ENCODE results near the gene KCNAB1. TPM values are rescaled to one million over a fixed set of nuclear protein-coding genes. Genes with fewer than 3 reads are reported as not detected.

The KCNAB1 gene
- total RNA-seq, 2 donors from 2014 or later: 0.49 to 0.81 TPM

DNA sequence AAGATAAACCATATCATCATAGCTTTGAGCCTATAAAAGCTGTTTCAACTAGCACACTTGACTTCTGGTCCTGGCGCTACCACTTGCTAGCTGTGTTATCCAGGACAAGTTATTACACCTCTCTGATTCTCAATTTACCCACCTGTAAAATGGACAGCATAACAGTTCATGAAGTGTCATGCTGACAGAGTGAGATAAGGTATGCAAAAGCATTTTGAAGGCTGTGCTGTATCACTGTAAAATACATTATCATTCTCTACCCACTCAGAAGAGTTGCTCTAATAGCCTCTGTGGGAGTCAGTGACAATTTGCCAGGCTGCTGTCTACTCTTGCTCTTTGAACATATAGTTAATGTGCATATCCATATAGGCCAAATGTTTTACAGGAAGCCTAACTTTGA is 341.5 kb downstream of the KCNAB1 start:
- no peak for DNase-seq
- no peaks in the 10 kb centered on the region for H3K27me3 ChIP-seq (ENCODE audit: control insufficient read depth, insufficient read depth, low read length, poor library complexity, severe bottlenecking)
- no peaks in the 10 kb centered on the region for H3K36me3 ChIP-seq (ENCODE audit: control insufficient read depth, insufficient read depth, low read length)
- no peak overlapping the region for H3K9ac ChIP-seq (ENCODE audit: extremely low read depth, low read length, poor library complexity, severe bottlenecking)
- no peak overlapping the region for H3K27ac ChIP-seq (ENCODE audit: low read depth, low read length)
- no peak overlapping the region for H3K27ac Mint-ChIP-seq
- H3K4me3 Mint-ChIP-seq: no peak overlapping the region
- no peak overlapping the region for H3K4me3 ChIP-seq (ENCODE audit: low read length)
- TF ChIP-seq, protein P1, sequence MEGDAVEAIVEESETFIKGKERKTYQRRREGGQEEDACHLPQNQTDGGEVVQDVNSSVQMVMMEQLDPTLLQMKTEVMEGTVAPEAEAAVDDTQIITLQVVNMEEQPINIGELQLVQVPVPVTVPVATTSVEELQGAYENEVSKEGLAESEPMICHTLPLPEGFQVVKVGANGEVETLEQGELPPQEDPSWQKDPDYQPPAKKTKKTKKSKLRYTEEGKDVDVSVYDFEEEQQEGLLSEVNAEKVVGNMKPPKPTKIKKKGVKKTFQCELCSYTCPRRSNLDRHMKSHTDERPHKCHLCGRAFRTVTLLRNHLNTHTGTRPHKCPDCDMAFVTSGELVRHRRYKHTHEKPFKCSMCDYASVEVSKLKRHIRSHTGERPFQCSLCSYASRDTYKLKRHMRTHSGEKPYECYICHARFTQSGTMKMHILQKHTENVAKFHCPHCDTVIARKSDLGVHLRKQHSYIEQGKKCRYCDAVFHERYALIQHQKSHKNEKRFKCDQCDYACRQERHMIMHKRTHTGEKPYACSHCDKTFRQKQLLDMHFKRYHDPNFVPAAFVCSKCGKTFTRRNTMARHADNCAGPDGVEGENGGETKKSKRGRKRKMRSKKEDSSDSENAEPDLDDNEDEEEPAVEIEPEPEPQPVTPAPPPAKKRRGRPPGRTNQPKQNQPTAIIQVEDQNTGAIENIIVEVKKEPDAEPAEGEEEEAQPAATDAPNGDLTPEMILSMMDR (conservative IDR thresholded peaks at IDR 0.05): no peak
- WGBS, 2 experiments (ENCODE audit: insufficient coverage in 1 of 2, insufficient read length in 1 of 2): 95% methylated on average over 1 of the region's 1 CpG; no CpG with 5 or more reads in 1 of the 2 experiments
- no peaks in the 10 kb centered on the region for H3K27me3 Mint-ChIP-seq (ENCODE audit: insufficient read depth)
- H3K9me3 Mint-ChIP-seq: no peaks in the 10 kb centered on the region
- H3K4me1 Mint-ChIP-seq: peaks cover 11% of the 10 kb centered on the region
- H3K36me3 Mint-ChIP-seq (ENCODE audit: low read depth): no peaks in the 10 kb centered on the region
- no peaks in the 10 kb centered on the region for H3K9me3 ChIP-seq (ENCODE audit: control insufficient read depth, low read length)
- no peaks in the 10 kb centered on the region for H3K4me1 ChIP-seq (ENCODE audit: control insufficient read depth, insufficient read depth, low read length)

DNA sequence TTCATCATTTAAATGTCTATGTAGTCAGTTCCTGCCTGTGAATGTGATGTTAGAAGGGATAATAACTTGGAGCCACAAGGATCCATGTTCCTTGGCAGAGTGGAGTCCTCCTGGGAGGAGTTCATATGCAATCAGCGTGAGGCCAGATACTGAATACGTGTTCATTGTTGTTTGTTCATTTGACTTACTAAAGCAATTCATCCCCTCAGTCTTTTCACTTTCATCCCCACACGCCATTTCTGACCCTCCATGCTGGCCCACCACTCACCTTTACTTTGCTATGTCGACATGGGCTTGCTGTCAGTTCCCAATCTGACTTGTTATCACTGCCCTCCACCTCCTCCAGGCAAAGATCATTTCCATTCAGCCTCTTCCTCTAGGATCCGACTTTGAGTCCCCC is 342.7 kb downstream of the KCNAB1 start:
- H3K27me3 ChIP-seq (ENCODE audit: control insufficient read depth, insufficient read depth, low read length, poor library complexity, severe bottlenecking): no peaks in the 10 kb centered on the region
- H3K27me3 Mint-ChIP-seq (ENCODE audit: insufficient read depth): no peaks in the 10 kb centered on the region
- H3K4me1 ChIP-seq (ENCODE audit: control insufficient read depth, insufficient read depth, low read length): no peaks in the 10 kb centered on the region
- TF ChIP-seq, protein P1 (conservative IDR thresholded peaks at IDR 0.05): no peak
- no peak overlapping the region for H3K27ac ChIP-seq (ENCODE audit: low read depth, low read length)
- no peaks in the 10 kb centered on the region for H3K9me3 Mint-ChIP-seq
- no peaks in the 10 kb centered on the region for H3K9me3 ChIP-seq (ENCODE audit: control insufficient read depth, low read length)
- H3K4me3 ChIP-seq (ENCODE audit: low read length): no peak overlapping the region
- H3K4me1 Mint-ChIP-seq: peaks cover 5% of the 10 kb centered on the region
- H3K36me3 Mint-ChIP-seq (ENCODE audit: low read depth): no peaks in the 10 kb centered on the region
- no peak overlapping the region for H3K9ac ChIP-seq (ENCODE audit: extremely low read depth, low read length, poor library complexity, severe bottlenecking)
- DNase-seq: no peak
- H3K27ac Mint-ChIP-seq: no peak overlapping the region
- WGBS, 2 experiments (ENCODE audit: insufficient coverage in 1 of 2, insufficient read length in 1 of 2): 63 to 68% methylated on average over 2 to 5 of the region's 5 CpGs
- H3K36me3 ChIP-seq (ENCODE audit: control insufficient read depth, insufficient read depth, low read length): no peaks in the 10 kb centered on the region
- H3K4me3 Mint-ChIP-seq: no peak overlapping the region

DNA sequence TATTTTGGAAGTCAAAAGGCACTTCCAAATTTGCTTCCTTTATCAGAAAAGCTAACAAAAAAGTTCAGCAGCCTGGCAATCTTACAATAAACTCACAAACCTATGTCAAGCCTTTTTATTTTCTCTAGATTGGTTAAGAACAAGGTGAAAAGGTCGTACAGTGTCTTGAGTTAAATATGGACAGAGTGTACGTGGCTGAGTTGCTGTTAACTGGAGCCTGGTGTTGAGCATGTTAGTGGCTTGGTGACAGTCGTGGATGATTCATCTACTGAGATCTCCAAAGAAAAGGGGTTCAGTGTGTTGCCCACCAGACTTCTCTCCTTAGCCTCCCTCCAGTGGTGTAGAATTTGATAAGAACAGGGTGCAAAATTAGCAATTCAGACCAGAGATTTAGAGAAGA is 344.8 kb downstream of the KCNAB1 start:
- Histone ChIP-seq H3K4me1 (ENCODE audit: control insufficient read depth, insufficient read depth, low read length) (no peaks in the 10 kb centered on the region), H3K36me3 (ENCODE audit: control insufficient read depth, insufficient read depth, low read length) (no peaks in the 10 kb centered on the region), H3K4me3 (ENCODE audit: low read length) (no peak overlapping the region), H3K27ac (ENCODE audit: low read depth, low read length) (no peak overlapping the region), H3K27me3 (ENCODE audit: control insufficient read depth, insufficient read depth, low read length, poor library complexity, severe bottlenecking) (no peaks in the 10 kb centered on the region), H3K9me3 (ENCODE audit: control insufficient read depth, low read length) (no peaks in the 10 kb centered on the region), H3K9ac (ENCODE audit: extremely low read depth, low read length, poor library complexity, severe bottlenecking) (no peak overlapping the region)
- TF ChIP-seq, protein P1 (conservative IDR thresholded peaks at IDR 0.05): no peak
- no peaks in the 10 kb centered on the region for H3K27me3 Mint-ChIP-seq (ENCODE audit: insufficient read depth)
- no peaks in the 10 kb centered on the region for H3K36me3 Mint-ChIP-seq (ENCODE audit: low read depth)
- no peak for DNase-seq
- H3K27ac Mint-ChIP-seq: no peak overlapping the region
- WGBS, 2 experiments (ENCODE audit: insufficient coverage in 1 of 2, insufficient read length in 1 of 2): 85 to 92% methylated on average over 3 of the region's 3 CpGs
- no peak overlapping the region for H3K4me3 Mint-ChIP-seq
- H3K9me3 Mint-ChIP-seq: no peaks in the 10 kb centered on the region
- peaks cover 5% of the 10 kb centered on the region for H3K4me1 Mint-ChIP-seq

Measured in endodermal cell (in vitro differentiated cells).